NT2/D1 (cell line): ENCODE results near the gene NOTCH1.

Experiments
- SUZ12 ChIP-seq: IDR thresholded peaks from 2 replicates; pipeline ENCODE4 v1.6.1; 2011; ENCODE audit not compliant: insufficient read length, insufficient read depth; ENCODE audit errors: extremely low read depth
- YY1 ChIP-seq: IDR thresholded peaks from 2 replicates; pipeline ENCODE4 v1.6.1; 2011; ENCODE audit not compliant: insufficient read length, insufficient read depth

GRCh38 chr9:136506425-136506824 lies 39.4 kb downstream of the NOTCH1 start:
- TF ChIP-seq YY1 (no peak), SUZ12 (no peak)
